ENCODE measurements around the gene RSL24D1.

The RSL24D1 gene

GRCh38 chr15:55230051-55230670 is 33.4 kb upstream of the RSL24D1 start:
- DNase-seq (ENCODE audit: low spot score), result no peak
- TF ChIP-seq, protein P1, sequence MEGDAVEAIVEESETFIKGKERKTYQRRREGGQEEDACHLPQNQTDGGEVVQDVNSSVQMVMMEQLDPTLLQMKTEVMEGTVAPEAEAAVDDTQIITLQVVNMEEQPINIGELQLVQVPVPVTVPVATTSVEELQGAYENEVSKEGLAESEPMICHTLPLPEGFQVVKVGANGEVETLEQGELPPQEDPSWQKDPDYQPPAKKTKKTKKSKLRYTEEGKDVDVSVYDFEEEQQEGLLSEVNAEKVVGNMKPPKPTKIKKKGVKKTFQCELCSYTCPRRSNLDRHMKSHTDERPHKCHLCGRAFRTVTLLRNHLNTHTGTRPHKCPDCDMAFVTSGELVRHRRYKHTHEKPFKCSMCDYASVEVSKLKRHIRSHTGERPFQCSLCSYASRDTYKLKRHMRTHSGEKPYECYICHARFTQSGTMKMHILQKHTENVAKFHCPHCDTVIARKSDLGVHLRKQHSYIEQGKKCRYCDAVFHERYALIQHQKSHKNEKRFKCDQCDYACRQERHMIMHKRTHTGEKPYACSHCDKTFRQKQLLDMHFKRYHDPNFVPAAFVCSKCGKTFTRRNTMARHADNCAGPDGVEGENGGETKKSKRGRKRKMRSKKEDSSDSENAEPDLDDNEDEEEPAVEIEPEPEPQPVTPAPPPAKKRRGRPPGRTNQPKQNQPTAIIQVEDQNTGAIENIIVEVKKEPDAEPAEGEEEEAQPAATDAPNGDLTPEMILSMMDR (IDR thresholded peaks at IDR 0.05; ENCODE audit: extremely low read depth, missing control alignments), result no peak

DNA sequence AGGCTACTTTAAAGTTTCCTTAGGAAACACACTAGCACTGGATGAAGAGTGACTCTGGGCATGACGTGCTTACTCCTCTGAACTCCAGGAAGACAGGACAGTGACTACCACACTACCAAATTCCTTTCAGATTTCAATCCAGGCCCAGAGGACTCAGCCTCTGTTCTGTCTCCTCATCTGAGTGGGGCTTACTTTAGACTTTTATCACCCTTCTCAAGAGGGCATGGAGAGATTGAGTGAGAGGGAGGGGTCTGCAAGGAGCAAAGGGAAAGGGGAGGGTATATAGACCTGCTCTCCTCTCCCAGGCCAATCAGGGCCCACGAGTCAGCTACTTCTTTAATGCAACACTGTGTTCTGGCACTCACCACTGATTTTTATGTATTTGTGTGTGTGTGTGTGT is 29.4 kb upstream of the RSL24D1 start:
- no peak for DNase-seq (ENCODE audit: low spot score)
- TF ChIP-seq, protein P1 (IDR thresholded peaks at IDR 0.05; ENCODE audit: extremely low read depth, missing control alignments), result no peak

GRCh38 chr15:55224892-55225291 is 28.2 kb upstream of the RSL24D1 start:
- TF ChIP-seq, protein P1 (IDR thresholded peaks at IDR 0.05; ENCODE audit: extremely low read depth, missing control alignments), result no peak

DNA sequence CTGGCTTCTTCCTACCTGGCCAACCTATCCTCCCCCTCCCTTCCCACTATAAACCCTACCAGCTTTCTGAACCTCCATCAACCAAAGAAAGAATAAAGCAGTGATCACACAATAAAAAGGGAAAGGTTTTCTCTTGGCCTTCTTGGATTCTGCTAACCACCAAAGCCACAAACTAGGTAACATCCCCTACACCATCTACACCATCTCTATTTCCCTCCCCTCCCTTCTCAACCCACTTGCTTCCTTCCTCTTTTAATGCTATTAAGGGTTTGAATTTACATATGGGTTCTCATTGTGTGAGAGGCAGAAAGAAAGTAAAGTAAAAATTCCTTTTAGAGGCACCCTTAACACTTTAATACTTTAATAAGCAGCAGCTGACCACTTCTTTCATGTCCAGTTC is 25.8 kb upstream of the RSL24D1 start:
- TF ChIP-seq, protein P1 (IDR thresholded peaks at IDR 0.05; ENCODE audit: extremely low read depth, missing control alignments), result no peak
- DNase-seq (ENCODE audit: low spot score), result peak; percentile 35

More at GRCh38 chr15:55224892-55225291, 28.2 kb upstream of the RSL24D1 start:
- no peak for DNase-seq (ENCODE audit: low spot score)

GRCh38 chr15:55221090-55222011 is 24.6 kb upstream of the RSL24D1 start:
- TF ChIP-seq, protein P1 (IDR thresholded peaks at IDR 0.05; ENCODE audit: extremely low read depth, missing control alignments), result no peak
- peak; percentile 55 for DNase-seq (ENCODE audit: low spot score)

- TF ChIP-seq, protein P1 (IDR thresholded peaks at IDR 0.05; ENCODE audit: extremely low read depth, missing control alignments), result no peak
- DNase-seq (ENCODE audit: low spot score), result no peak
Measured at GRCh38 chr15:55220606-55221005, 23.9 kb upstream of the RSL24D1 start.

DNA sequence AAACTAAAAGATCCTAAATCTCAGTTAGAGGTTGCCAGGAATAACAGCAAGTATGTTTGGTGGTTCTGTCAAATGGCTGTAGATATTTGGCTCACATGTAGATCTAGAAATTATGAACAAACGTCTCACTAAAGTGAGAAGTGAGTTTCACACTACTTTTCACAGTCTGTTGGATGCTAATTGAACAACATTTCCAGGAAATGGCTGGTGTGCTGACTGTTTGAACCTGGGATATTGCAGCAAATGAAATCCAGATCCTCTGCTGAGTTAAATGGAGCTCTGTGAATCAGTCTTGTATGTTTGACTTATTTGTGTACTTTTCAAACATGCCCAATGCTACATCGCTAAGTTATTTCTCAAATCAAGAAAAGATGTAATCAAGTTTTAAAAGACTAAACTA is 21.3 kb upstream of the RSL24D1 start:
- TF ChIP-seq, protein P1 (IDR thresholded peaks at IDR 0.05; ENCODE audit: extremely low read depth, missing control alignments), result no peak
- DNase-seq (ENCODE audit: low spot score), result no peak
